Loucy (cell line): Measurements from ENCODE around the gene NFS1.

Source experiments
- CTCF ChIP-seq: fragments of 200-600 bp; sonication (generic); conservative IDR thresholded peaks from 2 replicates; pipeline ENCODE4 v1.5.1; 2014; ENCODE audit warnings: mild to moderate bottlenecking, antibody characterized with exemption, low read length
- EZH2phosphoT487 ChIP-seq: fragments of 200-600 bp; IDR thresholded peaks from 2 replicates; pipeline ENCODE4 v1.6.1; 2018; ENCODE audit warnings: antibody characterized with exemption, mild to moderate bottlenecking, moderate library complexity, borderline replicate concordance

- TF ChIP-seq CTCF (no peak), EZH2phosphoT487 (no peak)
These were observed 29.9 kb downstream of the NFS1 start for GRCh38 chr20:35669221-35669620.
